Putamen (tissue), 1 donor: ENCODE data around the gene SIKE1.
"Not testable (repeated sequence)": the region's sequence is repeated elsewhere in the genome, so short reads cannot be mapped to it uniquely, and the experiment has no call there.

Experiments used
- DNase-seq: peaks from one replicate; pipeline ENCODE4 v3.0.0-alpha.2; 2016; ENCODE audit warnings: low spot score

Gene SIKE1

GRCh38 chr1:114755006-114755931, 25.2 kb downstream of the SIKE1 start:
- no peak for DNase-seq

- DNase-seq = not testable (repeated sequence)
These were observed 26.8 kb downstream of the SIKE1 start for GRCh38 chr1:114753702-114754101.

GRCh38 chr1:114753143-114753542, 27.3 kb downstream of the SIKE1 start:
- DNase-seq = no peak

- DNase-seq = no peak
These were observed 29.7 kb downstream of the SIKE1 start for GRCh38 chr1:114750780-114751179.

GRCh38 chr1:114749835-114750234, 30.6 kb downstream of the SIKE1 start:
- DNase-seq = no peak

- DNase-seq = no peak
These were observed 33.9 kb downstream of the SIKE1 start for GRCh38 chr1:114746450-114747121.

GRCh38 chr1:114745291-114745690, 35.2 kb downstream of the SIKE1 start:
- no peak for DNase-seq

GRCh38 chr1:114741963-114742746, 38.3 kb downstream of the SIKE1 start:
- DNase-seq = no peak

GRCh38 chr1:114740331-114740730, 40.2 kb downstream of the SIKE1 start:
- DNase-seq = no peak

GRCh38 chr1:114737314-114737849, 43.1 kb downstream of the SIKE1 start:
- no peak for DNase-seq

GRCh38 chr1:114735479-114735878, 45.0 kb downstream of the SIKE1 start:
- no peak for DNase-seq

GRCh38 chr1:114729782-114730181, 50.7 kb downstream of the SIKE1 start:
- DNase-seq = no peak

GRCh38 chr1:114728553-114728952, 51.9 kb downstream of the SIKE1 start:
- DNase-seq = no peak

GRCh38 chr1:114725230-114725629, 55.3 kb downstream of the SIKE1 start:
- DNase-seq = no peak

GRCh38 chr1:114723915-114724314, 56.6 kb downstream of the SIKE1 start:
- DNase-seq = no peak

GRCh38 chr1:114723457-114723856, 57.0 kb downstream of the SIKE1 start:
- no peak for DNase-seq

GRCh38 chr1:114720492-114720891, 60.0 kb downstream of the SIKE1 start:
- no peak for DNase-seq
